H9 (cell line): ENCODE data around the gene ETV6. TPM values are rescaled to one million over a fixed set of nuclear protein-coding genes. Genes with fewer than 3 reads are reported as not detected.

Experiments used
- DNase-seq: peaks from one replicate; pipeline ENCODE4 v3.0.0-alpha.2; 2017
- H2AFZ ChIP-seq: one replicate; pipeline ENCODE4 v1.6.1; 2013; ENCODE audit warnings: mild to moderate bottlenecking, low read length, control low read depth, moderate library complexity
- H2AK5ac ChIP-seq: 2 replicates; pipeline ENCODE4 v1.6.1; 2013; ENCODE audit warnings: low read length, control low read depth, mixed read lengths; ENCODE audit not compliant: insufficient read length
- H2BK120ac ChIP-seq: one replicate; pipeline ENCODE4 v1.6.1; 2013; ENCODE audit warnings: low read depth, mild to moderate bottlenecking, low read length, control low read depth, inconsistent platforms; ENCODE audit not compliant: poor library complexity, severe bottlenecking
- H2BK12ac ChIP-seq: 2 replicates; pipeline ENCODE4 v1.6.1; 2013; ENCODE audit warnings: low read length, control low read depth, mixed read lengths, low read depth; ENCODE audit not compliant: insufficient read length
- H2BK15ac ChIP-seq: 2 replicates; pipeline ENCODE4 v1.6.1; 2013; ENCODE audit warnings: low read depth, low read length, control low read depth
- H2BK20ac ChIP-seq: one replicate; pipeline ENCODE4 v1.6.1; 2013; ENCODE audit warnings: low read depth, mild to moderate bottlenecking, low read length, control low read depth, inconsistent platforms; ENCODE audit not compliant: poor library complexity, severe bottlenecking
- H2BK5ac ChIP-seq: 2 replicates; pipeline ENCODE4 v1.6.1; 2013; ENCODE audit warnings: low read length, control low read depth, mixed read lengths; ENCODE audit not compliant: insufficient read length
- H3K14ac ChIP-seq: 2 replicates; pipeline ENCODE4 v1.6.1; 2013; ENCODE audit warnings: low read length, control low read depth; ENCODE audit not compliant: insufficient read depth
- H3K18ac ChIP-seq: 2 replicates; pipeline ENCODE4 v1.6.1; 2013; ENCODE audit warnings: low read depth, mild to moderate bottlenecking, mixed read lengths, low read length, control low read depth; ENCODE audit not compliant: insufficient read length
- H3K23ac ChIP-seq: 2 replicates; pipeline ENCODE4 v1.6.1; 2013; ENCODE audit warnings: low read length, control low read depth, mixed read lengths, low read depth; ENCODE audit not compliant: insufficient read length
- H3K23me2 ChIP-seq: 2 replicates; pipeline ENCODE4 v1.6.1; 2013; ENCODE audit warnings: low read depth, mild to moderate bottlenecking, mixed read lengths, low read length, control low read depth; ENCODE audit not compliant: insufficient read length, poor library complexity, severe bottlenecking
- H3K27ac ChIP-seq: 2 replicates; pipeline ENCODE4 v1.5.1; 2013; ENCODE audit warnings: low read length, control low read depth, mixed read lengths, low read depth; ENCODE audit not compliant: insufficient read length
- H3K27me3 ChIP-seq: 2 replicates; pipeline ENCODE4 v1.6.1; 2013; ENCODE audit warnings: low read length, control low read depth, inconsistent platforms; ENCODE audit not compliant: insufficient read depth
- H3K4ac ChIP-seq: 2 replicates; pipeline ENCODE4 v1.6.1; 2013; ENCODE audit warnings: low read depth, mild to moderate bottlenecking, control low read depth, inconsistent platforms, low read length, moderate library complexity
- H3K4me1 ChIP-seq: 2 replicates; pipeline ENCODE4 v1.6.1; 2013; ENCODE audit warnings: low read length, control low read depth, inconsistent platforms; ENCODE audit not compliant: insufficient read depth
- H3K4me2 ChIP-seq: 2 replicates; pipeline ENCODE4 v1.6.1; 2013; ENCODE audit warnings: low read length, control low read depth, mixed read lengths; ENCODE audit not compliant: insufficient read length, insufficient read depth
- H3K56ac ChIP-seq: 2 replicates; pipeline ENCODE4 v1.6.1; 2013; ENCODE audit warnings: low read depth, mild to moderate bottlenecking, mixed read lengths, low read length, control low read depth; ENCODE audit not compliant: insufficient read length
- H3K79me1 ChIP-seq: 2 replicates; pipeline ENCODE4 v1.6.1; 2013; ENCODE audit warnings: low read depth, mild to moderate bottlenecking, moderate library complexity, low read length, control low read depth, inconsistent platforms; ENCODE audit not compliant: insufficient read depth, poor library complexity, severe bottlenecking
- H3K79me2 ChIP-seq: 2 replicates; pipeline ENCODE4 v1.6.1; 2013; ENCODE audit warnings: low read length, control low read depth, inconsistent platforms; ENCODE audit not compliant: insufficient read depth
- H3K9ac ChIP-seq: 2 replicates; pipeline ENCODE4 v1.6.1; 2013; ENCODE audit warnings: low read length, control low read depth, mixed read lengths; ENCODE audit not compliant: insufficient read length; ENCODE audit errors: extremely low read depth
- H3K9me3 ChIP-seq: one replicate; pipeline ENCODE4 v1.6.1; 2013; ENCODE audit warnings: low read depth, low read length, inconsistent platforms; ENCODE audit not compliant: control insufficient read depth
- H3T11ph ChIP-seq: one replicate; pipeline ENCODE4 v1.6.1; 2013; ENCODE audit warnings: mild to moderate bottlenecking, low read length, control low read depth, inconsistent platforms
- H4K20me1 ChIP-seq: one replicate; pipeline ENCODE4 v1.6.1; 2013; ENCODE audit not compliant: control insufficient read depth, insufficient read length, insufficient read depth
- H4K5ac ChIP-seq: 2 replicates; pipeline ENCODE4 v1.6.1; 2013; ENCODE audit warnings: low read depth, mild to moderate bottlenecking, mixed read lengths, low read length, control low read depth; ENCODE audit not compliant: insufficient read length
- H4K8ac ChIP-seq: replicated peaks from 2 replicates; pipeline ENCODE4 v1.6.1; 2013; ENCODE audit warnings: low read length, control low read depth, mixed read lengths, low read depth; ENCODE audit not compliant: insufficient read length
- H4K91ac ChIP-seq: 2 replicates; pipeline ENCODE4 v1.6.1; 2013; ENCODE audit warnings: low read depth, mild to moderate bottlenecking, moderate library complexity, mixed read lengths, low read length, control low read depth; ENCODE audit not compliant: insufficient read length
- H3K27ac Mint-ChIP-seq, 3 experiments: 2 replicates in 2 of 3; 3 replicates in 1 of 3; pipeline ENCODE4 v1.8.0; 2020 to 2021; ENCODE audit warnings: mixed read lengths in 3 of 3, mild to moderate bottlenecking in 1 of 3, moderate library complexity in 1 of 3
- H3K27me3 Mint-ChIP-seq: 2 replicates; pipeline ENCODE4 v1.8.0; 2021; ENCODE audit warnings: low read depth, mild to moderate bottlenecking, moderate library complexity, mixed read lengths
- H3K36me3 Mint-ChIP-seq, 3 experiments: 2 replicates in 2 of 3; 3 replicates in 1 of 3; pipeline ENCODE4 v1.8.0; 2020 to 2021; ENCODE audit warnings: low read depth in 3 of 3, mixed read lengths in 3 of 3; ENCODE audit not compliant: insufficient read depth in 1 of 3
- H3K4me1 Mint-ChIP-seq, 2 experiments: 2 replicates each; pipeline ENCODE4 v1.8.0; 2020; ENCODE audit warnings: mixed read lengths in 2 of 2
- H3K4me3 Mint-ChIP-seq, 2 experiments: 2 replicates in 1 of 2; 3 replicates in 1 of 2; pipeline ENCODE4 v1.8.0; 2020 to 2021; ENCODE audit warnings: mild to moderate bottlenecking in 2 of 2, mixed read lengths in 2 of 2, moderate library complexity in 1 of 2
- H3K9me3 Mint-ChIP-seq, 2 experiments: 2 replicates in 1 of 2; 3 replicates in 1 of 2; pipeline ENCODE4 v1.8.0; 2020; ENCODE audit warnings: mild to moderate bottlenecking in 2 of 2, mixed read lengths in 2 of 2, moderate library complexity in 1 of 2
- CTCF ChIP-seq: fragments of 200-600 bp; sonication (generic); conservative IDR thresholded peaks from 3 replicates; pipeline ENCODE4 v1.8.0; 2021; ENCODE audit warnings: antibody characterized with exemption, mild to moderate bottlenecking
- WGBS: extraction: QIAGEN DNeasy Blood & Tissue Kit; methylation state at CpG from one replicate; pipeline ENCODE4 v1.1.7; 2013; ENCODE audit warnings: missing lambda C conversion rate, low lambda C conversion rate, mixed read lengths; ENCODE audit not compliant: insufficient read length; ENCODE audit errors: extremely low coverage; 5-methylcytosine and 5-hydroxymethylcytosine counted together
- total RNA-seq: library from RNA; stranded (reverse); gene quantifications from 2 replicates; pipeline ENCODE4 v1.2.1, GENCODE V29; 2021

ETV6 gene
- total RNA-seq, 1 experiment from 2014 or later = 28.7 TPM

GRCh38 chr12:11920231-11920630, 270.8 kb downstream of the ETV6 start:
- no peaks in the 10 kb centered on the region for H3K79me2 ChIP-seq
- no CpG with 5 or more reads among the region's 4 CpGs for WGBS

More at GRCh38 chr12:11920231-11920630, 270.8 kb downstream of the ETV6 start:
- Histone ChIP-seq H3K27ac (no peak overlapping the region), H3K79me1 (no peaks in the 10 kb centered on the region), H3T11ph (no peak overlapping the region), H2BK15ac (no peak overlapping the region), H3K56ac (no peak overlapping the region), H3K14ac (no peak overlapping the region), H3K23me2 (no peaks in the 10 kb centered on the region), H2AFZ (no peak overlapping the region), H3K4me2 (no peak overlapping the region), H3K4ac (no peak overlapping the region), H3K23ac (no peak overlapping the region), H4K5ac (no peak overlapping the region), H2BK120ac (no peak overlapping the region), H4K91ac (no peak overlapping the region), H2AK5ac (no peak overlapping the region), H3K18ac (no peak overlapping the region), H3K9me3 (no peaks in the 10 kb centered on the region), H4K8ac (no peak overlapping the region), H3K9ac (no peak overlapping the region), H2BK20ac (no peak overlapping the region), H2BK12ac (no peak overlapping the region), H3K27me3 (no peaks in the 10 kb centered on the region), H2BK5ac (no peak overlapping the region), H3K4me1 (no peaks in the 10 kb centered on the region), H4K20me1 (no peaks in the 10 kb centered on the region)
- no peak for DNase-seq
- Mint-ChIP-seq H3K27me3 (no peaks in the 10 kb centered on the region; the same call in 1 of the 2 replicates), H3K4me1 (0 out of 4 replicates have a peak, but pooled peaks cover 0 to 3% of the 10 kb centered on the region in 2 experiments), H3K9me3 (no peaks in the 10 kb centered on the region), H3K36me3 (no peaks in the 10 kb centered on the region), H3K27ac (no peak overlapping the region), H3K4me3 (no peak overlapping the region)
- TF ChIP-seq CTCF = no peak
